Neuronal stem cell (in vitro differentiated cells): Measurements from ENCODE around the gene MCU. TPM values are rescaled to one million over a fixed set of nuclear protein-coding genes. Genes with fewer than 3 reads are reported as not detected.
"Not testable (repeated sequence)": the region's sequence is repeated elsewhere in the genome, so short reads cannot be mapped to it uniquely, and the experiment has no call there.

Experiments
- DNase-seq: peaks from one replicate; pipeline ENCODE4 v3.0.0-alpha.2; 2013; ENCODE audit warnings: low spot score
- H2AFZ ChIP-seq: one replicate; pipeline ENCODE4 v1.6.1; 2013; ENCODE audit warnings: mild to moderate bottlenecking, low read length, inconsistent platforms
- H2AK5ac ChIP-seq: 2 replicates; pipeline ENCODE4 v1.6.1; 2013; ENCODE audit warnings: low read depth, mild to moderate bottlenecking, inconsistent platforms, low read length, moderate library complexity, mixed read lengths
- H2BK120ac ChIP-seq: 2 replicates; pipeline ENCODE4 v1.6.1; 2013; ENCODE audit warnings: low read depth, mild to moderate bottlenecking, inconsistent platforms, low read length, moderate library complexity, mixed read lengths
- H2BK12ac ChIP-seq: one replicate; pipeline ENCODE4 v1.6.1; 2013; ENCODE audit warnings: low read length, inconsistent platforms
- H2BK15ac ChIP-seq: 2 replicates; pipeline ENCODE4 v1.6.1; 2013; ENCODE audit warnings: mild to moderate bottlenecking, low read length, inconsistent platforms, mixed read lengths
- H2BK5ac ChIP-seq: one replicate; pipeline ENCODE4 v1.6.1; 2013; ENCODE audit warnings: inconsistent platforms, mild to moderate bottlenecking, low read length, moderate library complexity
- H3K14ac ChIP-seq: one replicate; pipeline ENCODE4 v1.6.1; 2013; ENCODE audit warnings: low read length, inconsistent platforms
- H3K18ac ChIP-seq: 2 replicates; pipeline ENCODE4 v1.6.1; 2013; ENCODE audit warnings: low read length, inconsistent platforms
- H3K23ac ChIP-seq: 2 replicates; pipeline ENCODE4 v1.6.1; 2013; ENCODE audit warnings: low read depth, mild to moderate bottlenecking, mixed read lengths, low read length, inconsistent platforms; ENCODE audit not compliant: poor library complexity
- H3K27ac ChIP-seq: replicated peaks from 3 replicates; pipeline ENCODE4 v1.5.1; 2013; ENCODE audit warnings: low read length, inconsistent platforms
- H3K27me3 ChIP-seq, 3 experiments: 2 replicates each; pipeline ENCODE4 v1.6.1; 2013; ENCODE audit warnings: low read length in 3 of 3, mild to moderate bottlenecking in 2 of 3, inconsistent platforms in 1 of 3, low read depth in 1 of 3, mixed read lengths in 1 of 3, moderate library complexity in 1 of 3; ENCODE audit not compliant: control insufficient read depth in 3 of 3, insufficient read depth in 3 of 3
- H3K36me3 ChIP-seq, 2 donors: replicated peaks in 1 of 2; 2 replicates each; pipeline ENCODE4 v1.6.1; 2013; ENCODE audit warnings: low read length in 2 of 2; ENCODE audit not compliant: control insufficient read depth in 2 of 2, insufficient read depth in 2 of 2
- H3K4ac ChIP-seq: 2 replicates; pipeline ENCODE4 v1.6.1; 2013; ENCODE audit warnings: inconsistent platforms, mild to moderate bottlenecking, low read length, moderate library complexity
- H3K4me1 ChIP-seq, 2 donors: 1 replicate in 1 of 2; 2 replicates in 1 of 2; pipeline ENCODE4 v1.6.1; 2013; ENCODE audit warnings: low read length in 2 of 2, low read depth in 1 of 2; ENCODE audit not compliant: control insufficient read depth in 2 of 2, insufficient read depth in 1 of 2
- H3K4me2 ChIP-seq: one replicate; pipeline ENCODE4 v1.6.1; 2013; ENCODE audit warnings: mild to moderate bottlenecking, low read length, inconsistent platforms; ENCODE audit not compliant: insufficient read depth, poor library complexity, severe bottlenecking
- H3K4me3 ChIP-seq, 2 donors: 2 replicates each; pipeline ENCODE4 v1.5.1; 2013; ENCODE audit warnings: low read length in 2 of 2, mild to moderate bottlenecking in 2 of 2, inconsistent platforms in 1 of 2, moderate library complexity in 1 of 2
- H3K79me1 ChIP-seq: one replicate; pipeline ENCODE4 v1.6.1; 2013; ENCODE audit warnings: low read depth, mild to moderate bottlenecking, inconsistent platforms, low read length, moderate library complexity
- H3K9ac ChIP-seq: one replicate; pipeline ENCODE4 v1.6.1; 2013; ENCODE audit warnings: mild to moderate bottlenecking, low read depth, low read length, inconsistent platforms; ENCODE audit not compliant: poor library complexity
- H3K9me3 ChIP-seq, 2 donors: replicated peaks in 1 of 2; 2 replicates each; pipeline versions ENCODE3 to v1.6.1; 2013; ENCODE audit warnings: low read length in 2 of 2, mild to moderate bottlenecking in 2 of 2, inconsistent platforms in 1 of 2, low read depth in 1 of 2, mixed read lengths in 1 of 2, moderate library complexity in 1 of 2; ENCODE audit not compliant: control insufficient read depth in 2 of 2, insufficient read depth in 1 of 2
- H4K8ac ChIP-seq: one replicate; pipeline ENCODE4 v1.6.1; 2013; ENCODE audit warnings: low read depth, mild to moderate bottlenecking, inconsistent platforms, low read length, moderate library complexity
- H4K91ac ChIP-seq: one replicate; pipeline ENCODE4 v1.6.1; 2013; ENCODE audit warnings: low read length, low read depth, mild to moderate bottlenecking, inconsistent platforms; ENCODE audit not compliant: poor library complexity
- WGBS, 2 donors: extraction: QIAGEN DNeasy Blood & Tissue Kit; methylation state at CpG; one replicate each; pipeline ENCODE4 v1.1.7; 2013; ENCODE audit warnings: missing lambda C conversion rate in 2 of 2, mixed read lengths in 1 of 2; ENCODE audit not compliant: insufficient read length in 2 of 2, insufficient replicate concordance in 1 of 2; ENCODE audit errors: extremely low coverage in 2 of 2; 5-methylcytosine and 5-hydroxymethylcytosine counted together
- polyA plus RNA-seq, 2 experiments: library from polyadenylated mRNA; stranded (reverse); fragments of 200-250 nt; gene quantifications; one replicate each; pipeline ENCODE4 v1.2.3, GENCODE V29; 2013

MCU gene, protein sequence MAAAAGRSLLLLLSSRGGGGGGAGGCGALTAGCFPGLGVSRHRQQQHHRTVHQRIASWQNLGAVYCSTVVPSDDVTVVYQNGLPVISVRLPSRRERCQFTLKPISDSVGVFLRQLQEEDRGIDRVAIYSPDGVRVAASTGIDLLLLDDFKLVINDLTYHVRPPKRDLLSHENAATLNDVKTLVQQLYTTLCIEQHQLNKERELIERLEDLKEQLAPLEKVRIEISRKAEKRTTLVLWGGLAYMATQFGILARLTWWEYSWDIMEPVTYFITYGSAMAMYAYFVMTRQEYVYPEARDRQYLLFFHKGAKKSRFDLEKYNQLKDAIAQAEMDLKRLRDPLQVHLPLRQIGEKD
- polyA plus RNA-seq (2013, experiment 1 of 2), result 20.6 TPM
- 20.8 TPM for polyA plus RNA-seq (2013, experiment 2 of 2)

DNA sequence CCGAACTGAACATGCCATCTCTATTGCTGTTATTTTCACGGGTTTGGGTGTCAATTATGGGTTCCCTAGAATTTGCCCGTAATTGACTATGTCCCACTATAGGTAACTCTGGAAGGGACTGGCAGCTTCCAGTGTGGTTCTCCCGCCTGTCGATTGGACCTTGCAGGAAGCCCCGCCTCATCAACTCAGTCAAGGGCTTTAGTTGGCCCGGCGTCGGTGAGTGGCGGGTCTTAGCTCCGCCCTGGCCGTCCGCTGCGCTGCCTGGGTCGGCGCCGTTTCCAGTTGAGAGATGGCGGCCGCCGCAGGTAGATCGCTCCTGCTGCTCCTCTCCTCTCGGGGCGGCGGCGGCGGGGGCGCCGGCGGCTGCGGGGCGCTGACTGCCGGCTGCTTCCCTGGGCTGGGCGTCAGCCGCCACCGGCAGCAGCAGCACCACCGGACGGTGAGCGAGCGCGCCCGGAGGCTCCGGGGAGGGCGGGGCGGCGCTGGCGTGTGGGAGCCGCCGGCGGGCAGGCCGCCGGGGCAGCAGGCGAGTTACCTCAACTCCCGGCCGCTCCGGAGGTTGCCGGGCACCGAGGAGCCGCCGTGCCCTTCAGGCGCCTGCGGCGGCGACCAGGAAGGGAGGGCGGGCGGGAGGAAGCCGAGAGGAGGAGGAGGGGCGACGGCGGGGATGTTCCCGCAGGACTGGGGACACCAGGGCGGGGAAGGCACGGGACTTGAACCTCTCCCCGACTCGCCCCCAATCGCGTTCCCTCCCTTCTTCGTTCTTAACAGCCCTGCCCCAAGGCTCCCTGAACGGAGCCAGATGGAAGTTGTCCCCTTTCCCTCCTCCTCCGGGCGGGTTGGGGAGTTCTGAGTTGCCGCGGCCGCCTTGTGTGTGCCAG, at the start of gene MCU:
TSS of gene MCU (plus strand) at position 281 of the 881 bp plus-strand sequence. CDS start at position 290, 9 bp downstream.
- H3K27ac ChIP-seq, result no peak within 1 kb of the TSS
- H2BK5ac ChIP-seq, result peak within 1 kb of the TSS; percentile 46
- peak within 1 kb of the TSS; percentile 89 for H2AFZ ChIP-seq
- no peak within 1 kb of the TSS for H3K4ac ChIP-seq
- no peaks in the 10 kb centered on the region for H3K27me3 ChIP-seq
- no CpG with 5 or more reads among the region's 83 CpGs for WGBS, 2 donors
- H3K9ac ChIP-seq, result peak within 1 kb of the TSS; percentile 94
- no peak within 1 kb of the TSS for H4K91ac ChIP-seq
- H3K18ac ChIP-seq, result peak within 1 kb of the TSS; percentile 92
- no peak within 1 kb of the TSS for H2BK120ac ChIP-seq
- H3K4me2 ChIP-seq, result peak within 1 kb of the TSS; percentile 97
- no peaks in the 10 kb centered on the region for H3K36me3 ChIP-seq
- H3K4me1 ChIP-seq, result peaks cover 2 to 8% of the 10 kb centered on the region in 2 donors
- H2AK5ac ChIP-seq, result peak within 1 kb of the TSS; percentile 97
- no peak within 1 kb of the TSS for H4K8ac ChIP-seq
- H3K9me3 ChIP-seq, result no peaks in the 10 kb centered on the region
- no peak within 1 kb of the TSS for H2BK15ac ChIP-seq
- DNase-seq, result peak; percentile 89
- H3K79me1 ChIP-seq, result peaks cover 5% of the 10 kb centered on the region
- H3K4me3 ChIP-seq, result peak within 1 kb of the TSS; percentile 84 to 97
- H3K14ac ChIP-seq, result peak within 1 kb of the TSS; percentile 63
- no peak within 1 kb of the TSS for H2BK12ac ChIP-seq
- H3K23ac ChIP-seq, result peak within 1 kb of the TSS; percentile 98

DNA sequence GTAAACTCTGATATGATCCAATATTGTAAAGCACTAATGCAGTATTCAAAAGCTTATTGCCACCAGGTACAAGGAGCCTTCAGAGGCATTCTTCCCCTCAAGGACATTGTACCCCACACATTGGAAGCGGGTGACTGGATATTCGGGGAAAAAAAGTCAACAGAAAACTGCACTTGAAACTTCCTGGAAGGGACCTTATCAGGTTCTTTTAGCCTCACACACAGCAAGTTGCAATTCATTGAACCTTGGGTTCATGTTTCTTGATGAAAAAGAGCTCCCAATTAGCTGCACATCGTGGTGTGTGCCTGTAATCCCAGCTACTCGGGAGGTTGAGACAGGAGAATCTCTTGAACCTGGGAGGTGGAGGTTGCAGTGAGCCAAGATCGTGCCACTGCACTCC, 49.6 kb upstream of the MCU start:
- Histone ChIP-seq H4K91ac (no peak overlapping the region), H2AFZ (no peak overlapping the region), H2BK12ac (no peak overlapping the region), H3K14ac (no peak overlapping the region), H4K8ac (no peak overlapping the region), H3K4me3 (no peak overlapping the region), H2AK5ac (no peak overlapping the region), H2BK5ac (no peak overlapping the region), H2BK120ac (no peak overlapping the region), H3K9me3 (no peaks in the 10 kb centered on the region), H3K4ac (no peak overlapping the region), H3K18ac (no peak overlapping the region), H3K27ac (no peak overlapping the region), H3K36me3 (no peaks in the 10 kb centered on the region), H3K4me1 (no peaks in the 10 kb centered on the region), H3K23ac (no peak overlapping the region), H3K79me1 (no peaks in the 10 kb centered on the region), H3K9ac (no peak overlapping the region), H3K4me2 (no peak overlapping the region), H2BK15ac (no peak overlapping the region), H3K27me3 (no peaks in the 10 kb centered on the region)
- DNase-seq, result no peak
- WGBS, 2 donors, result no CpG with 5 or more reads among the region's 5 CpGs

DNA sequence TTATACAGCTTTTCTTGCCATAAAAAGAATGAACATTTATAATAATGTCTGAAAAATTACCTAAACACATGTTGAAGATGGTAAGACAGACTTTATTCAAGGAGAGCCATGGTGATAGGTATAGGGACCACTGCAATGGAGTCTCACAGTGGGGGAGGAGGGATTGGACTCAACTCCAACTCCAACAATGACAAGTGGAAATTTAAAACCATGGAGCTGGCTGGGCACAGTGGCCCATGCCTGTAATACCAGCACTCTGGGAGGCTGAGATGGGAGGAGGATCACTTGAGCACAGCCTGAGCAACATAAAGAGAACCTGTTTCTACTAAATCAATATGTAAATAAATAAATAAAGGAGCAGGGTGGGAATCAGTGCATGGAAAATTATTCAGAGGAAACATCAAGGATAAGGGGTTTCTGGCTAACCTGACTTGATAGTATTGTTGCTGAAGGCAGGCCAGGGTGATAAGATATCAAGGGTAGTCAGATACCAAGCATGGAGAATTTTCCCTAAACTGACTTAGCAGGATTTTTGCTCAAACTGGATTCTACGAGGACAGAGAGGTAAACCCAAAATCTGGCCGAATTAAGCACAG, 46.6 kb upstream of the MCU start:
- no peak overlapping the region for H3K9ac ChIP-seq
- H3K4me3 ChIP-seq, result no peak overlapping the region
- no peaks in the 10 kb centered on the region for H3K4me1 ChIP-seq
- H3K27me3 ChIP-seq, result no peaks in the 10 kb centered on the region
- no peaks in the 10 kb centered on the region for H3K36me3 ChIP-seq
- H2AFZ ChIP-seq, result no peak overlapping the region
- no peak overlapping the region for H4K8ac ChIP-seq
- H3K14ac ChIP-seq, result no peak overlapping the region
- no peak for DNase-seq
- no peak overlapping the region for H3K4me2 ChIP-seq
- no peak overlapping the region for H4K91ac ChIP-seq
- no peak overlapping the region for H2BK120ac ChIP-seq
- H2BK5ac ChIP-seq, result no peak overlapping the region
- WGBS, 2 donors, result no CpG with 5 or more reads among the region's 2 CpGs
- H3K27ac ChIP-seq, result no peak overlapping the region
- no peak overlapping the region for H3K23ac ChIP-seq
- no peak overlapping the region for H3K4ac ChIP-seq
- no peak overlapping the region for H2BK15ac ChIP-seq
- no peak overlapping the region for H3K18ac ChIP-seq
- H2AK5ac ChIP-seq, result no peak overlapping the region
- H2BK12ac ChIP-seq, result no peak overlapping the region
- H3K9me3 ChIP-seq, result no peaks in the 10 kb centered on the region
- H3K79me1 ChIP-seq, result no peaks in the 10 kb centered on the region

DNA sequence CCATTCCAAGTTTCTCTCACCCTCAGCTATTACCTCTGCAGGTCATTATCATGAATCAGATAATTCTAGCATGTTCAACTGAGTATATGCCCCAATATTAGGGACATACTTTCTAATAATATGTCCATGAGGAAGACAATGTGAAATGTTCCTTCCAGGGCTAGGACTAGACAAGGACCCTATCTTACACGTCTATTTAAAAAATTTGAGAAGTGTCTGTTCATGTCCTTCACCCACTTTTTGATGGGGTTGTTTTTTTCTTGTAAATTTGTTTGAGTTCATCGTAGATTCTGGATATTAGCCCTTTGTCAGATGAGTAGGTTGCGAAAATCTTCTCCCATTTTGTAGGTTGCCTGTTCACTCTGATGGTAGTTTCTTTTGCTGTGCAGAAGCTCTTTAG, 45.0 kb upstream of the MCU start:
- not testable (repeated sequence) for H2AK5ac ChIP-seq, H4K8ac ChIP-seq, DNase-seq, H3K9me3 ChIP-seq, H2BK120ac ChIP-seq, H3K79me1 ChIP-seq, H4K91ac ChIP-seq, H2BK5ac ChIP-seq, H3K4me1 ChIP-seq, H3K23ac ChIP-seq, H2AFZ ChIP-seq, H3K4me2 ChIP-seq, H3K4me3 ChIP-seq, H3K27ac ChIP-seq, H3K18ac ChIP-seq, H2BK12ac ChIP-seq, H3K27me3 ChIP-seq, H2BK15ac ChIP-seq, H3K9ac ChIP-seq, H3K4ac ChIP-seq, H3K36me3 ChIP-seq, H3K14ac ChIP-seq
- no CpG with 5 or more reads among the region's 3 CpGs for WGBS, 2 donors
